Muscle of back (tissue), 11 donors: ENCODE measurements around the gene PILRB. TPM values are rescaled to one million over a fixed set of nuclear protein-coding genes. Genes with fewer than 3 reads are reported as not detected.
"Not testable (repeated sequence)": the region's sequence is repeated elsewhere in the genome, so short reads cannot be mapped to it uniquely, and the experiment has no call there.

ENCODE experiments used
- DNase-seq, 3 donors: peaks; one replicate each; pipeline versions ENCODE4 v3.0.0 to v3.0.0-alpha.2; 2013
- polyA plus RNA-seq, 10 donors: library from polyadenylated mRNA; unstranded; fragments of 120-200 nt; gene quantifications; one replicate each; pipeline ENCODE4 v1.2.1, GENCODE V29; 2013; ENCODE audit not compliant: insufficient read length in 10 of 10

The PILRB gene
- polyA plus RNA-seq, 10 donors, result 11.6 to 30.5 (median 14.5) TPM

GRCh38 chr7:100353685-100354330, 4.1 kb upstream of the PILRB start:
- no peak for DNase-seq

- DNase-seq, result no peak
These were observed 1.4 kb upstream of the PILRB start for GRCh38 chr7:100356416-100357068.

GRCh38 chr7:100357131-100357561, 771 bp upstream of the PILRB start:
- DNase-seq, result no peak

- no peak for DNase-seq
These were observed 918 bp downstream of the PILRB start for GRCh38 chr7:100358857-100359212.

GRCh38 chr7:100360135-100360854, 2.4 kb downstream of the PILRB start:
- no peak for DNase-seq

GRCh38 chr7:100363098-100363497, 5.2 kb downstream of the PILRB start:
- DNase-seq, result no peak

- DNase-seq, result not testable (repeated sequence)
These were observed 5.9 kb downstream of the PILRB start for GRCh38 chr7:100363797-100364196.

- DNase-seq, result no peak
These were observed 6.6 kb downstream of the PILRB start for GRCh38 chr7:100364480-100364879.

GRCh38 chr7:100365998-100366367, 8.1 kb downstream of the PILRB start:
- not testable (repeated sequence) for DNase-seq

- no peak for DNase-seq
These were observed 8.7 kb downstream of the PILRB start for GRCh38 chr7:100366411-100367250.

GRCh38 chr7:100367251-100367620, 9.3 kb downstream of the PILRB start:
- no peak for DNase-seq

GRCh38 chr7:100367676-100368613, 10.0 kb downstream of the PILRB start:
- DNase-seq, result no peak

- peak in 1 of 3 donors; percentile 57 for DNase-seq
These were observed 11.2 kb downstream of the PILRB start for GRCh38 chr7:100369105-100369504.

GRCh38 chr7:100370303-100370702, 12.4 kb downstream of the PILRB start:
- no peak for DNase-seq

GRCh38 chr7:100370746-100371145, 12.8 kb downstream of the PILRB start:
- DNase-seq, result no peak

GRCh38 chr7:100371561-100372171, 13.7 kb downstream of the PILRB start:
- DNase-seq, result no peak

- no peak for DNase-seq
These were observed 14.3 kb downstream of the PILRB start for GRCh38 chr7:100372256-100372655.

GRCh38 chr7:100372694-100373093, 14.8 kb downstream of the PILRB start:
- no peak for DNase-seq

- peak in 1 of 3 donors; percentile 42 for DNase-seq
These were observed 15.4 kb downstream of the PILRB start, which contains the start of gene PILRA for GRCh38 chr7:100373261-100373831. Gene PILRA, plus strand, starts transcription at chr7:100373487. Its CDS starts 170 bp downstream, at chr7:100373657.
